ENCODE measurements around the gene NUBPL.

GRCh38 chr14:31895206-31895605 is 334.0 kb downstream of the NUBPL start:
- TF ChIP-seq POLR2A (IDR thresholded peaks at IDR 0.05), result no peak
- no peak for TF ChIP-seq CTCF (IDR thresholded peaks at IDR 0.05 in 8 of 11, conservative IDR thresholded peaks at IDR 0.05 in 3 of 11)
- no peak for TF ChIP-seq POLR2AphosphoS5 (IDR thresholded peaks at IDR 0.05)
